ENCODE data around the gene CDPF1. TPM values are rescaled to one million over a fixed set of nuclear protein-coding genes. Genes with fewer than 3 reads are reported as not detected.
A peak's percentile ranks its signal among the peaks of the same experiment; 100 is the strongest.

Gene CDPF1
- total and polyA plus RNA-seq, 2 experiments from 2014 or later, result 12.9 to 14.7 TPM

- Histone ChIP-seq H3K79me2 (ENCODE audit: insufficient read depth) (peaks cover 45% of the 10 kb centered on the region), H3K4me3 (peak within 1 kb of the TSS; percentile 68), H3K27me3 (replicated peaks; ENCODE audit: insufficient read depth) (no peaks in the 10 kb centered on the region), H3K9ac (peak within 1 kb of the TSS; percentile 77), H3K9me3 (ENCODE audit: low read depth) (no peaks in the 10 kb centered on the region), H3F3A (ENCODE audit: insufficient read depth) (peaks cover 11% of the 10 kb centered on the region; the same call in 1 of the 2 replicates), H3K4me1 (ENCODE audit: insufficient read depth) (peaks cover 18% of the 10 kb centered on the region), H3K4me2 (ENCODE audit: unreplicated experiment) (peak within 1 kb of the TSS; percentile 96), H3K27ac (peak within 1 kb of the TSS; percentile 67), H4K20me1 (ENCODE audit: insufficient read depth) (no peaks in the 10 kb centered on the region), H3K9me2 (ENCODE audit: insufficient read depth) (no peaks in the 10 kb centered on the region), H2AFZ (peak within 1 kb of the TSS; percentile 83), H3K36me3 (ENCODE audit: low read depth) (peaks cover 7% of the 10 kb centered on the region; the same call in 1 of the 2 replicates)
- in situ Hi-C loops (cut with MboI), result no loop called here
- DNase-seq, result peak; percentile 99
- TF ChIP-seq EZH2 (IDR thresholded peaks at IDR 0.05; ENCODE audit: insufficient read depth, poor library complexity, severe bottlenecking) (no peak), EZH2phosphoT487 (IDR thresholded peaks at IDR 0.05; ENCODE audit: insufficient read depth, low read depth) (no peak)
- 2% methylated on average over 76 of the region's 76 CpGs for WGBS, 2 experiments (ENCODE audit: low coverage in 1 of 2, low lambda C conversion rate in 2 of 2, missing lambda C conversion rate in 2 of 2)
Measured at GRCh38 chr22:46296257-46297150, 46.4 kb upstream of the CDPF1 start, which contains the start of gene GTSE1. TSS of gene GTSE1 (plus strand) at chr22:46296870. CDS start at chr22:46297401, 531 bp downstream.

- Histone ChIP-seq H3K4me2 (ENCODE audit: unreplicated experiment) (peak overlapping the region; percentile 96), H3K27ac (peak overlapping the region; percentile 67; the same call in 1 of the 2 replicates), H3F3A (ENCODE audit: insufficient read depth) (peaks cover 11% of the 10 kb centered on the region; the same call in 1 of the 2 replicates), H2AFZ (peak overlapping the region; percentile 83), H3K79me2 (ENCODE audit: insufficient read depth) (peaks cover 35% of the 10 kb centered on the region), H3K9ac (peak overlapping the region; percentile 77), H3K9me3 (ENCODE audit: low read depth) (no peaks in the 10 kb centered on the region), H3K9me2 (ENCODE audit: insufficient read depth) (no peaks in the 10 kb centered on the region), H4K20me1 (ENCODE audit: insufficient read depth) (no peaks in the 10 kb centered on the region), H3K4me1 (ENCODE audit: insufficient read depth) (peaks cover 18% of the 10 kb centered on the region), H3K36me3 (ENCODE audit: low read depth) (peaks cover 7% of the 10 kb centered on the region; the same call in 1 of the 2 replicates), H3K27me3 (replicated peaks; ENCODE audit: insufficient read depth) (no peaks in the 10 kb centered on the region), H3K4me3 (peak overlapping the region; percentile 68)
- DNase-seq, result peak; percentile 10
- TF ChIP-seq EZH2phosphoT487 (IDR thresholded peaks at IDR 0.05; ENCODE audit: insufficient read depth, low read depth), result no peak
- WGBS, 2 experiments (ENCODE audit: low coverage in 1 of 2, low lambda C conversion rate in 2 of 2, missing lambda C conversion rate in 2 of 2), result 55 to 56% methylated on average over 4 of the region's 4 CpGs
- in situ Hi-C loops (cut with MboI), result no loop called here
Measured at GRCh38 chr22:46295277-46295971, 45.3 kb upstream of the CDPF1 start.

GRCh38 chr22:46294784-46295183 is 44.7 kb upstream of the CDPF1 start:
- H3K4me1 ChIP-seq (ENCODE audit: insufficient read depth), result peaks cover 18% of the 10 kb centered on the region
- H2AFZ ChIP-seq, result no peak overlapping the region
- no peak for DNase-seq
- peaks cover 29% of the 10 kb centered on the region for H3K79me2 ChIP-seq (ENCODE audit: insufficient read depth)
- no peak overlapping the region for H3K4me3 ChIP-seq
- no peaks in the 10 kb centered on the region for H3K27me3 ChIP-seq (replicated peaks; ENCODE audit: insufficient read depth)
- H3K4me2 ChIP-seq (ENCODE audit: unreplicated experiment), result no peak overlapping the region
- TF ChIP-seq EZH2phosphoT487 (IDR thresholded peaks at IDR 0.05; ENCODE audit: insufficient read depth, low read depth) (no peak), EZH2 (IDR thresholded peaks at IDR 0.05; ENCODE audit: insufficient read depth, poor library complexity, severe bottlenecking) (no peak)
- no peaks in the 10 kb centered on the region for H3K9me3 ChIP-seq (ENCODE audit: low read depth)
- WGBS, 2 experiments (ENCODE audit: low coverage in 1 of 2, low lambda C conversion rate in 2 of 2, missing lambda C conversion rate in 2 of 2), result 95 to 100% methylated on average over 2 of the region's 2 CpGs
- peaks cover 11% of the 10 kb centered on the region; the same call in 1 of the 2 replicates for H3F3A ChIP-seq (ENCODE audit: insufficient read depth)
- no peak overlapping the region for H3K27ac ChIP-seq
- H4K20me1 ChIP-seq (ENCODE audit: insufficient read depth), result no peaks in the 10 kb centered on the region
- in situ Hi-C loops (cut with MboI), result no loop called here
- H3K9me2 ChIP-seq (ENCODE audit: insufficient read depth), result no peaks in the 10 kb centered on the region
- H3K9ac ChIP-seq, result no peak overlapping the region
- H3K36me3 ChIP-seq (ENCODE audit: low read depth), result peaks cover 7% of the 10 kb centered on the region; the same call in 1 of the 2 replicates

- H3K4me2 ChIP-seq (ENCODE audit: unreplicated experiment), result no peak overlapping the region
- in situ Hi-C loops (cut with MboI), result no loop called here
Measured at GRCh38 chr22:46293577-46294260, 43.6 kb upstream of the CDPF1 start.

More at GRCh38 chr22:46293577-46294260, 43.6 kb upstream of the CDPF1 start:
- TF ChIP-seq EZH2 (IDR thresholded peaks at IDR 0.05; ENCODE audit: insufficient read depth, poor library complexity, severe bottlenecking), result no peak
- TF ChIP-seq EZH2phosphoT487 (IDR thresholded peaks at IDR 0.05; ENCODE audit: insufficient read depth, low read depth), result no peak
- Histone ChIP-seq H2AFZ (peak overlapping the region; percentile 31; the same call in 1 of the 2 replicates), H3K4me3 (no peak overlapping the region), H3K79me2 (ENCODE audit: insufficient read depth) (peaks cover 18% of the 10 kb centered on the region), H3K36me3 (ENCODE audit: low read depth) (peaks cover 7% of the 10 kb centered on the region; the same call in 1 of the 2 replicates), H3K9me3 (ENCODE audit: low read depth) (no peaks in the 10 kb centered on the region), H3F3A (ENCODE audit: insufficient read depth) (peaks cover 11% of the 10 kb centered on the region; the same call in 1 of the 2 replicates), H3K9me2 (ENCODE audit: insufficient read depth) (no peaks in the 10 kb centered on the region), H4K20me1 (ENCODE audit: insufficient read depth) (no peaks in the 10 kb centered on the region), H3K27me3 (replicated peaks; ENCODE audit: insufficient read depth) (no peaks in the 10 kb centered on the region), H3K27ac (peak overlapping the region; percentile 34), H3K4me1 (ENCODE audit: insufficient read depth) (peaks cover 18% of the 10 kb centered on the region), H3K9ac (peak overlapping the region; percentile 52; the same call in 1 of the 2 replicates)
- DNase-seq, result peak; percentile 83
- WGBS, 2 experiments (ENCODE audit: low coverage in 1 of 2, low lambda C conversion rate in 2 of 2, missing lambda C conversion rate in 2 of 2), result 42 to 62% methylated on average over 11 of the region's 11 CpGs

All from GM23248 (cell line).